ENCODE results near the gene PNPO.

PNPO gene

GRCh38 chr17:47962901-47963300 lies 21.5 kb downstream of the PNPO start:
- H3K27ac ChIP-seq (ENCODE audit: insufficient read depth in 1 of 2, low read depth in 1 of 2, low read length in 2 of 2, poor library complexity in 1 of 2, severe bottlenecking in 2 of 2): no peak overlapping the region
- no peak overlapping the region for H3K4me3 ChIP-seq (ENCODE audit: control insufficient read depth in 1 of 7, extremely low read depth in 1 of 7, insufficient read depth in 4 of 7, low read depth in 2 of 7, low read length in 6 of 7)
- ChIA-PET CTCF (interaction anchor here (21.8 to 29.2 kb wide), 2 partner anchors 5 to 11 kb away, joined by 504 read pairs; partner anchors contain the start of genes CDK5RAP3, PNPO and PRR15L), POLR2A (no interaction called here)
- DNase-seq: no peak
- H3K36me3 ChIP-seq (ENCODE audit: control insufficient read depth in 4 of 4, insufficient read depth in 4 of 4, low read length in 3 of 4): no peaks in the 10 kb centered on the region
- H3K9me3 ChIP-seq (ENCODE audit: control extremely low read depth in 1 of 5, control insufficient read depth in 4 of 5, insufficient read depth in 2 of 5, low read depth in 1 of 5, low read length in 4 of 5): no peaks in the 10 kb centered on the region
- no peaks in the 10 kb centered on the region for H3K27me3 ChIP-seq (replicated peaks in 2 of 5; ENCODE audit: control insufficient read depth in 4 of 5, insufficient read depth in 5 of 5, low read length in 4 of 5)
- no peaks in the 10 kb centered on the region for H3K4me1 ChIP-seq (ENCODE audit: control extremely low read depth in 1 of 4, control insufficient read depth in 4 of 4, insufficient read depth in 4 of 4, low read length in 3 of 4)
- 88% methylated on average over 1 of the region's 3 CpGs for WGBS (ENCODE audit: insufficient coverage)

- ChIA-PET CTCF (interaction anchor here (29.2 kb wide), 1 partner anchor 13 kb away, joined by 504 read pairs; the partner anchor contains the start of genes PNPO and PRR15L), POLR2A (no interaction called here)
- no peaks in the 10 kb centered on the region for H3K9me3 ChIP-seq (ENCODE audit: control extremely low read depth in 1 of 5, control insufficient read depth in 4 of 5, insufficient read depth in 2 of 5, low read depth in 1 of 5, low read length in 4 of 5)
- 95% methylated on average over 3 of the region's 5 CpGs for WGBS (ENCODE audit: insufficient coverage)
- no peak overlapping the region for H3K4me3 ChIP-seq (ENCODE audit: control insufficient read depth in 1 of 7, extremely low read depth in 1 of 7, insufficient read depth in 4 of 7, low read depth in 2 of 7, low read length in 6 of 7)
- H3K27me3 ChIP-seq (replicated peaks in 2 of 5; ENCODE audit: control insufficient read depth in 4 of 5, insufficient read depth in 5 of 5, low read length in 4 of 5): no peaks in the 10 kb centered on the region
- H3K36me3 ChIP-seq (ENCODE audit: control insufficient read depth in 4 of 4, insufficient read depth in 4 of 4, low read length in 3 of 4): no peaks in the 10 kb centered on the region
- H3K4me1 ChIP-seq (ENCODE audit: control extremely low read depth in 1 of 4, control insufficient read depth in 4 of 4, insufficient read depth in 4 of 4, low read length in 3 of 4): no peaks in the 10 kb centered on the region
- no peak overlapping the region for H3K27ac ChIP-seq (ENCODE audit: insufficient read depth in 1 of 2, low read depth in 1 of 2, low read length in 2 of 2, poor library complexity in 1 of 2, severe bottlenecking in 2 of 2)
- no peak for DNase-seq
Measured at GRCh38 chr17:47964856-47965255, 23.5 kb downstream of the PNPO start.

GRCh38 chr17:47966079-47966519 lies 24.7 kb downstream of the PNPO start:
- no peaks in the 10 kb centered on the region for H3K9me3 ChIP-seq (ENCODE audit: control extremely low read depth in 1 of 5, control insufficient read depth in 4 of 5, insufficient read depth in 2 of 5, low read depth in 1 of 5, low read length in 4 of 5)
- no peaks in the 10 kb centered on the region for H3K27me3 ChIP-seq (replicated peaks in 2 of 5; ENCODE audit: control insufficient read depth in 4 of 5, insufficient read depth in 5 of 5, low read length in 4 of 5)
- DNase-seq: no peak
- POLR2A ChIA-PET: no interaction called here
- no CpG with 5 or more reads among the region's 1 CpG for WGBS (ENCODE audit: insufficient coverage)
- H3K27ac ChIP-seq (ENCODE audit: insufficient read depth in 1 of 2, low read depth in 1 of 2, low read length in 2 of 2, poor library complexity in 1 of 2, severe bottlenecking in 2 of 2): no peak overlapping the region
- H3K36me3 ChIP-seq (ENCODE audit: control insufficient read depth in 4 of 4, insufficient read depth in 4 of 4, low read length in 3 of 4): no peaks in the 10 kb centered on the region
- H3K4me3 ChIP-seq (ENCODE audit: control insufficient read depth in 1 of 7, extremely low read depth in 1 of 7, insufficient read depth in 4 of 7, low read depth in 2 of 7, low read length in 6 of 7): no peak overlapping the region
- H3K4me1 ChIP-seq (ENCODE audit: control extremely low read depth in 1 of 4, control insufficient read depth in 4 of 4, insufficient read depth in 4 of 4, low read length in 3 of 4): peaks cover 0 to 9% (median 6%) of the 10 kb centered on the region in 4 experiments
- CTCF ChIA-PET: interaction anchor here (1.2 to 29.2 kb wide), 3 partner anchors 13 to 53 kb away, joined by 3 to 504 read pairs (median 3); partner anchors contain the start of genes PNPO and PRR15L

DNA sequence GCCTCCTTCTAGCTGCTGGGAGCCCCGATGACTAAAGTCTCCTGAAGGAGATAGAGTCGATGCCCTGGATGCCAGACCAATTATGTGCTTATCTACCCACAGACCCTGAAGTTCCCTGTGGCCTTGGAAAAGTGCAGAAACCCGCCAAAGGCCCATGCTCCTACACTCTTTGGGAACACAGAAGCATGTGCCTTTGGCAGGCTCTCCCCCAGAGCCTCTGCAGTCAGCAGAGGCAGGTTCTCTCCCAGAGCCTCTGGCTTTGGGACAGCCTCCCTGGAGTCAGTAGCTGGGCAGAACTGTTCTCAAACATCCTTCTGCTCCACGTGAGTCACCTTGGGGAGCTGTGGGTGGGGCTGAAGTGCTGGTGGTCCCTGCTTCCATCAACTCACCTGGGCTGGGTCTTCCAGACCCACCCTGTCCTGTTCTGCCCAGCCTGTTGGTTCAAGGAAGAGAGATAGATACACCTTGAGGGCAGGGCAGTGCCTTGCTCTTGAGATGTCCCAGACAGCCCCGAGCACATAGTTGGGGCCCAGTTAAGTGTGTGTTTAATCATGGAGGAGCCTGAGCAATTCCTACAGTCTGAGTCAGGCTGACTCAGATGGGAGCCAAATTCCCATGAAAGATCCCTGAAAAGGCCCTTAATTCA lies 26.4 kb downstream of the PNPO start:
- Histone ChIP-seq H3K4me3 (ENCODE audit: control insufficient read depth in 1 of 7, extremely low read depth in 1 of 7, insufficient read depth in 4 of 7, low read depth in 2 of 7, low read length in 6 of 7) (no peak overlapping the region), H3K9me3 (ENCODE audit: control extremely low read depth in 1 of 5, control insufficient read depth in 4 of 5, insufficient read depth in 2 of 5, low read depth in 1 of 5, low read length in 4 of 5) (no peaks in the 10 kb centered on the region), H3K36me3 (ENCODE audit: control insufficient read depth in 4 of 4, insufficient read depth in 4 of 4, low read length in 3 of 4) (peaks cover 0 to 4% (median under 1%) of the 10 kb centered on the region in 4 experiments), H3K27me3 (replicated peaks in 2 of 5; ENCODE audit: control insufficient read depth in 4 of 5, insufficient read depth in 5 of 5, low read length in 4 of 5) (no peaks in the 10 kb centered on the region), H3K4me1 (ENCODE audit: control extremely low read depth in 1 of 4, control insufficient read depth in 4 of 4, insufficient read depth in 4 of 4, low read length in 3 of 4) (peaks cover 0 to 24% (median 17%) of the 10 kb centered on the region in 4 experiments), H3K27ac (ENCODE audit: insufficient read depth in 1 of 2, low read depth in 1 of 2, low read length in 2 of 2, poor library complexity in 1 of 2, severe bottlenecking in 2 of 2) (no peak overlapping the region)
- DNase-seq: no peak
- 100% methylated on average over 4 of the region's 5 CpGs for WGBS (ENCODE audit: insufficient coverage)
- POLR2A ChIA-PET: interaction anchor here (0.6 kb wide), 1 partner anchor 121 kb away, joined by 3 read pairs; no protein-coding TSS in a partner anchor
- CTCF ChIA-PET: interaction anchor here (1.1 to 29.2 kb wide), 5 partner anchors 8 to 82 kb away, joined by 3 to 504 read pairs (median 3); partner anchors contain the start of genes PNPO and PRR15L

GRCh38 chr17:47968836-47969235 lies 27.5 kb downstream of the PNPO start:
- H3K27me3 ChIP-seq (replicated peaks in 2 of 5; ENCODE audit: control insufficient read depth in 4 of 5, insufficient read depth in 5 of 5, low read length in 4 of 5): no peaks in the 10 kb centered on the region
- no peaks in the 10 kb centered on the region for H3K9me3 ChIP-seq (ENCODE audit: control extremely low read depth in 1 of 5, control insufficient read depth in 4 of 5, insufficient read depth in 2 of 5, low read depth in 1 of 5, low read length in 4 of 5)
- 100% methylated on average over 2 of the region's 5 CpGs for WGBS (ENCODE audit: insufficient coverage)
- CTCF ChIA-PET: interaction anchor here (1.1 to 29.2 kb wide), 5 partner anchors 11 to 137 kb away, joined by 3 to 511 read pairs (median 25); partner anchors contain the start of genes LRRC46, MRPL10, PNPO and PRR15L
- peaks cover 0 to 24% (median 17%) of the 10 kb centered on the region in 4 experiments for H3K4me1 ChIP-seq (ENCODE audit: control extremely low read depth in 1 of 4, control insufficient read depth in 4 of 4, insufficient read depth in 4 of 4, low read length in 3 of 4)
- no peak overlapping the region for H3K4me3 ChIP-seq (ENCODE audit: control insufficient read depth in 1 of 7, extremely low read depth in 1 of 7, insufficient read depth in 4 of 7, low read depth in 2 of 7, low read length in 6 of 7)
- DNase-seq: no peak
- peaks cover 1 to 9% (median 5%) of the 10 kb centered on the region in 4 experiments for H3K36me3 ChIP-seq (ENCODE audit: control insufficient read depth in 4 of 4, insufficient read depth in 4 of 4, low read length in 3 of 4)
- H3K27ac ChIP-seq (ENCODE audit: insufficient read depth in 1 of 2, low read depth in 1 of 2, low read length in 2 of 2, poor library complexity in 1 of 2, severe bottlenecking in 2 of 2): no peak overlapping the region
- POLR2A ChIA-PET: no interaction called here

GRCh38 chr17:47969930-47970724 lies 28.8 kb downstream of the PNPO start:
- Histone ChIP-seq H3K27ac (ENCODE audit: insufficient read depth in 1 of 2, low read depth in 1 of 2, low read length in 2 of 2, poor library complexity in 1 of 2, severe bottlenecking in 2 of 2) (no peak overlapping the region), H3K36me3 (ENCODE audit: control insufficient read depth in 4 of 4, insufficient read depth in 4 of 4, low read length in 3 of 4) (peaks cover 4 to 21% (median 15%) of the 10 kb centered on the region in 4 experiments), H3K27me3 (replicated peaks in 2 of 5; ENCODE audit: control insufficient read depth in 4 of 5, insufficient read depth in 5 of 5, low read length in 4 of 5) (no peaks in the 10 kb centered on the region), H3K4me3 (ENCODE audit: control insufficient read depth in 1 of 7, extremely low read depth in 1 of 7, insufficient read depth in 4 of 7, low read depth in 2 of 7, low read length in 6 of 7) (peak overlapping the region; percentile 6 to 93 (median 54)), H3K4me1 (ENCODE audit: control extremely low read depth in 1 of 4, control insufficient read depth in 4 of 4, insufficient read depth in 4 of 4, low read length in 3 of 4) (peaks cover 0 to 24% (median 17%) of the 10 kb centered on the region in 4 experiments), H3K9me3 (ENCODE audit: control extremely low read depth in 1 of 5, control insufficient read depth in 4 of 5, insufficient read depth in 2 of 5, low read depth in 1 of 5, low read length in 4 of 5) (no peaks in the 10 kb centered on the region)
- 63% methylated on average over 11 of the region's 15 CpGs for WGBS (ENCODE audit: insufficient coverage)
- POLR2A ChIA-PET: interaction anchor here (0.8 to 1.3 kb wide), 3 partner anchors 23 to 148 kb away, joined by 3 to 5 read pairs (median 3); partner anchors contain the start of gene OSBPL7
- CTCF ChIA-PET: interaction anchor here (0.8 to 29.2 kb wide), 15 partner anchors 10 to 139 kb away, joined by 3 to 511 read pairs (median 3); partner anchors contain the start of genes LRRC46, MRPL10, PNPO and PRR15L
- no peak for DNase-seq

All from common myeloid progenitor, CD34-positive (primary cell).